ENCODE measurements around the gene PTPRC.

PTPRC gene

DNA sequence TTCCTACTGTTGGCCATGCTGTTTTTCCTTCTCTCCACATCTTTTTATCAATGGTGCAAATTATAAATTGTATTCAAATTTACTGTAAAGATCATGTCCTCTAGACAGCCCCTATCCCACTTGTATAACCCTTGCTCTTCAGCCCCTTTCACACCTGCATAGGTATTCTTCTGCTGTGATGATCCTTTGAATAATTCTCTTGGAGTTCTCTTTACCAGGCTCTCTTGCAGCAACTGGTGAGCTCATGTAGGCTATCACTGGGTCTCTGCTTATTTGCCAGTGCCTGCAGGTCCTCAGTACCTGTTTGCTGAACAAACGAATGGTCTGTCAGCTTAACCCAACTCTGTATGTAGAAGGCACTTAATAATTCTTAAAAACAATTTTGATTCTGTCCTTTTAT lies 8.2 kb downstream of the PTPRC start:
- DNase-seq = no peak

DNA sequence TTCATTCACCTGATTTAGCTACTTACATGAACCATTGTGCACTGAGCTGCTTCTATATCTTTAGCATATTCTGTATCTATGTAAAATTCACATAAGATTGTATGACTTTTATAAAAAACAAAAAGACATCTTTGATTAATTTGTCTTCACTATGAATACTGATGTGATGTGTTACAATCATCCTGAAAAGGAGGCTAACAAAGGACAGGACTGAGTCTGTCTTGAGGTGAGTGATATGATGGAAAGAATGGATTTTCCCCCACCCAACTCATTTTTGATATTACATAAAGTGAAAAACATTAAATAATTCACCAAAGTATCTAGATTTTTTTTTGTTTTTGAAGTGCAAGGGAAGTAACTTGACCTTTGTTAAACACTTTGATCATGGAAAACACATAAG lies 9.8 kb downstream of the PTPRC start:
- no peak for DNase-seq

DNA sequence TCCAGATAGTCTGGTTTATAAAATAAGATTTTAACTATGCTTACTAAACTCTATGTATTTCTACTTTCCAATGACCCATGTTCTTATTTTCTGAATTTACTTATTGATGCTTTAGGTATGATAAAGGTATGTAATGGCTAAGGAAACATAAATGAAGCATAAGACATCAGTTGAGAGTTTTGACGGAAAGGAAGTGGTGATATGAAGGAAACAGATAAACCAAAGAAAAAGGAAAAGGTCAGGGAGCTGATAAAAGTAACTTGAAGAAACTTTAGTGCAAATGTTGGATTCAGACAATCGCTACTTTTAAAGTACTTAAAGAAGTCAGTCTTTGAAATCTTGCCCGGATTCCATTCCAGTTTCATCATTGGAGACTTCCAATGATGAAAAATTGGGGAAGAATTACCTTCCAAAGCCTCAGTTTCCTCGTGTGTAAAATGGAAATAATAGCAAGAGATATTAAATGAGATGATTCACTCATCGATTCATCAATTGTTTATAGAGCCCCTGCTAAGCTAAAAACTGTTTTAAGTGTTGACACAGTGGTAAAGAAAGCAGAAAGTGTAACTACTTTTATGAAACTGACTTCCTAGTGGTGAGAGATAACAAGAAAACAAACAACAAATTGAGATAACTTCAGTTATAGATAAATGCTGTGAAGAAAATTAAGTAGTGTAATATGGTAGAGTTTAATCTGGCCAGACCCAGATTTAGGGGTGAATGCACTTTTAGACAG lies 10.6 kb downstream of the PTPRC start:
- DNase-seq = no peak

DNA sequence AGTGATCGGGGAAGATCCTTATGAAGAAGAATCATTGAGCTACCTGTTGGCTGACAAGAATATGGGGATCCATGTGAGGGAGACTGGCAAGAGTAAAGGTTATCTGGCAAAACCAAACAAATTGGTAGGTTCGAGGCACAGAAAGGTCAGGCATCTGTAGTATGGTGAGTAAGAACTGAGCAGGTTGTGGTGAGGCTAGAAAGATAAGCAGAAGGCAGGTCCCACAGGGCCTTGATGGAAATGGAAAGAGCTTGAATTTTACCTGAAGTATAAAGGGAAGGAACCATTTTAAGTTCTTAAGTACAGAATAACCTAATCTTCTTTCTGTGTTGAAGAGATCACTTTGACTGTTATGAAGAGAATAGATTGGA lies 11.1 kb downstream of the PTPRC start:
- no peak for DNase-seq

DNA sequence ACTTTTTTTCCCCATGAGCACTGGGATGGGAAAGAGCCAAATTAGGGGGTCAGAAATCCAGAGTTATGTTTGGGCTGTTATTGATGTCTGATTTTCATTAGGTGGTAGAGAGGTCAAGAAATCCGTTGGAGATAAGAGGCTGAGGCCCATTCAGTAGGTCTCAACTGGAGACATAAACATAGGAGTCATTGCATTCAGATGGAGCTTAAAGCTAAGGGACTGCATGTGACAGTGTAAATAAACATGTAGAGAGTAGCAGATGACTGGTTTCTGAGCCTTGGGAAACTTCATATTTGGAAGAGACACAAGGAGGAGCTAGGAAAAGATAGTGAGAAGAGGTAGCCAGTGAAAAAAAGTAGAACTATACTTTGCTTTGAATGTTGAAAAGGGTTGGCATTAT lies 11.7 kb downstream of the PTPRC start:
- DNase-seq = no peak

DNA sequence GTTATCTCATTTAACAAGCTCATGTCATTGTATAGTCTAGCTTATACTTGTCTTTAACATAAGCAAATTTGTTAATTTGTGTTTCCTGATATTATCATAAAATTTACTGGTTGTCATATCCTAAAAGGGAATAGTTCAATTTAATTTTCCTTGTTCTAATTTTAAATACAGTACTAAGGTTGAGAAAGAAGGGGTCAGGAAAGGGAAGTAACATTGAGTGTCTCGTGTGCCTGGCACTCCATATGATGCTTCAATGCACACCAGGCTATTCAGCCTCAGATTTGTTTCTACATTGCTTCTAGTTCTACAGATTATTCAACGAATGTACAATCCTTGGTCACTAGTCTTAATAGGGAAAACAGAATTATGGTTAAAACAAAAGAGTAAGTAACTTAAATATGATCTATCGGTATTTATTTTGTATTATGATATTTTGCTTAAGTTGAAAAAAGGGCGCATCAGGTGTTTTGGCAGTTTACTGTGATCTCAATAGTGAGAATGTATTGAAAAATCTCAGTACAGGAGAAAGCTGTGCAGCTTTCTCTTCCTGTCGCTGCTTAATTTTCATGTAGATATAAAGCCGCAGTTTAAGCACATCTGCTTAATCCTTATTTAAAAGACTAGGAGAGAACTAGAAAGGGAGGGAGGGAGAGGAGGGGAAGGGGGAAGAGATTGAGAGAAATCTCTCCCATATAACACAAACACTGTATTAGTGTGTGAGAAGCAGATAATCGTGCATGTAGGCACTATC lies 13.0 kb downstream of the PTPRC start:
- DNase-seq = no peak

DNA sequence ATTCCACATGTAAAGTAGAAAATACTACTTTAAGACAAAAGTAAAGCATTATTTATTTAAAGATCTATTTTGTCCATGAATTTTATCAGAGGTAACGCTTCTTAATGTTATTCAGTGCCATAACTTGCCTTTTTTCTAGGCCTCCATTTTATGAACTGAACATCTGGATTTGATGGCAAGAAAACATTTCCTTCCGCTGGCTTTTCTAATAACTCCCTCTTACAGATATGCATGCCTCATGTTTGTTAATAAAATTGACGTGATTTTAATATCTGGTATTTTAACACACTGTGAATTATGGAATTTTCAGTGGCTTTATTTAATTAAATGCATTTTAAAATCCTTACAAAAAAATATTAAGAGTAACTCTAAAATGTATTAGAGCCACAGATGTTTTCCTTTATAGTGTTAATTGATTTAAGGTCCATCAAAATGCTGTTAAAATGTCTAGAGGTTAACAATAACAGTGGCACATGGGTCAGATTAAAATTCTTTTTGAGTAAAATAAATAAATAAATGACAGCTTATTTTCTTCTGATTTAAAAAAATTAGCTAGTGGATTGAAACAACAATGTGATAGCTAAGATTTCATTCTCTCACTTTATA lies 15.1 kb downstream of the PTPRC start:
- DNase-seq = no peak

DNA sequence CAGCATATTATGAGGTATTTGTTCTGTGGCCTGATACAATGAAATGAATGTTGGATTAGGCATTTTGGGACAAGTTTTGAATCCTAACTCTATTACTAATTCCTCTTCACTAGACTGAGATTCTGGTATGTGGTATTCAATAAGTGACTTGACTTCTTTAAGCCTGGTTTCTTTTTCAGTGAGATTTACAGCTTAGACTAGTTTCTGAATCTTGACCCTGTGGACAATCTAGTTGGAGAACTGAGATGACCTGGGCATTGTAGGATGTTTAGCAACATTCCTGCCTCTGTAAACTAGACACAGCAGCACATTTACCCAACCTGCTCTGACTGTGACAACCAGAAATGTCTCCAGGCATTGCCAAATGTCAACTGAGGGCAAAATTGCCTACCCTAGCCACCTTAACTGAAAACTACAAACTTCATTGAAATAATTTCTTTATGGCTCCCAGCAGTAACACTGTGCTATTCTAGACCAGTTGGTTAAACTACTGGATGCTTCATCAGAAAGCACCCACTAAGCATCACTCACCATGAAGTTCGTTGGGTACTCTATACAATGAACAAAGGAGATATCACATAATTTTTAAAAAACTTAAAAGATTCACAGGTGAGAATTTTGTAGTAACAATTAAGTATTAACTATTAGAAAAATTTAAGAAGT lies 16.8 kb downstream of the PTPRC start:
- peak; percentile 71 for DNase-seq

DNA sequence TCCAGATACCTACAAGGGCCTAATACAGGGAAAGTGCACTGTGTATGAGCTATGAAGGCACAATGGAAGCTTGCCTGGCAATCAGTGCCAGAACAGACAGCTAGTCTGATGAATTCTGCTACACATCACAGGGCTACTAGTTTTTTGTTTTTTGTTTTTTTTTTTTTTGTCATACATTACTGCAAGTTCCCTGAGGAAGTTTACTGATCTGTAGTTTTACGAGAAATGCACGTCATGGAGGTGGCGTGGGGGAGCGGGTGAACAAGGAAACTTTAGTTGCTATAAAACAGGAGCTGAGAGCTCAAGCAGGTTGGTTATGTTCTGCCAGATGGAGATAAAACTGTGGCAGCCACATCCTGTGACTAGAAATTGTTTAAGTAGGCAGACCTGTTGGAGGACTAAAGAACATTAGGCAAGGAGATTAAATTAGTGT lies 17.7 kb downstream of the PTPRC start:
- DNase-seq = no peak

DNA sequence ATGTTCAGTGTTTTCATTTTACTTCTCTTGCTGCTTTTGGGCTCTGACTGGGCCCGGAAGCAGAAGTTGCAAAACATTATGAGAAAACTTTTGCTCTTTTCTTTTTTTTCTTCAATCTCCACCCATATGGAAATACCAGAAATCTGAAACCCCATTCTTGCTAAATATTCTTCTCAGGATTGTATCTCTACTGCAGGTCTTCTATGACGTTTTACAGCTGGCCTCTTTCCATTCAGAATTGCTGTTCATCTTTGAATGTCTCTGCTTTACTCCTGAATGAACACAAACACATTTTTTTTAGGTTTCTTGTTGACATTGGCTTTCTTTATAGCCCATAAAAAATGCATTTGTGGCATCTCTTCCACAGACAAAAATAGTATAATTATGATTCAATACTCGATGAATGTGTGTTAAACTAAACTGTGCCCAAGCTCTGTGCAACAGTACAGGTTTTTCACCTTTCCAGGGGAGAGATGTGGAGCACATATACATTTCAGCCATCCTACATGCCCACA lies 18.8 kb downstream of the PTPRC start:
- peak; percentile 99 for DNase-seq

DNA sequence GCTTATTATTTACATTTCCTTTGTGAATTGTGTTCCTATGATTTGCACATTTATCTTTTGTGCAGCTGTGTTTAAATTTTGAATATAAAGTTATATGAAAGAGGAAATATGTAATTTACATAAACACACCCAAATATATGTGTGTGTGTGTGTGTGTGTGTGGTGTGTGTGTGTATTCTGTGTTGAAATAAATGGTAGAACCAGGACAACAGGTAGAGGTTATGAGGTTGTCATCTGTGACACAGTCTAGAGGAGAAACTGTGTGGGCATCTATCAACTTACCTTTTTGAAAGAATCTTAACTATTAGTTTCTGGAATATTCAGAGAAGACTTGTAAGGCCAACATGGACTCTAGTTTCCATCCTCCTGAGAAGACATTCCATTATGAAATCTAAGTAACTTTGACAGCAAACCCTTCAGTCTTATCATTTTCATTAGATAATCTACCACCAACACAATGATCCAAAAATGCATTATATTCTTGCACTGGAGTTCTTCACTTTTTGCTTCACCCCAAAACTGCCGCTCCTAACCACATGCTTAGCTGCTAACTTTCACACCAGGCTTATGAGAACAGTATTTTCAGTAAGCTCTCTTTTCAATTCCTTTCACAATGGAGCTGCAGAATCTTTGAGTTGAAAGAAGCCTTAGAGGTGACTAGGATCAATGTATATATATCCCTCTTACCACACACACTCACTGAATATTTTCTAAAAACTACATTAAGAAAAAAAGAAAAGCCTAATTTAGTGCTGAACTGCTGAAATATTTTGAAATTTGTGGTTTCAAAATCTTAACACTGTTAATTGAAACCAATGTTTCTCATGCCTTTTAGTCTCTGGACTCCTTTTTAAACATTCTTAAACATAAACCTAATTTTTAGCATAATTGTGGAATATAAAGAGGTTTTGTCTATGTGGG lies 21.8 kb downstream of the PTPRC start:
- DNase-seq = peak; percentile 37

DNA sequence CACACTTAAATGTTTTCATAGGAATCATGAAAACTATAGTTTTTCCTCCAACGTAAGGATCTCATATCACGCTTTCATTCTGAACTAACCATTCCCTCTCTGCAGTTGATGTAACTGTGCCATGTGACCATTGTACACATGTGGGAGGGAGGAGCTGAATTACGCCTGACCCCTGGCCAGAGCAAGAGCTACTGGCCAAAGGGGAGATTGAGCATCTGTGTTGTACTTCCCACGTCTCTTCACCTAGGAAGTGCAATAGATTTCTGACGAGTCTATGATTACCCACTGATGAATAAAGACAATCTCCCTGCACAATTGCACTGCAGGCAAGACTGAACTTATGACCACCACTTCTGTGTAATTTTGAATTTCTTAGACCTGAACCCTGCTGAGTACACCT lies 24.0 kb downstream of the PTPRC start:
- no peak for DNase-seq

DNA sequence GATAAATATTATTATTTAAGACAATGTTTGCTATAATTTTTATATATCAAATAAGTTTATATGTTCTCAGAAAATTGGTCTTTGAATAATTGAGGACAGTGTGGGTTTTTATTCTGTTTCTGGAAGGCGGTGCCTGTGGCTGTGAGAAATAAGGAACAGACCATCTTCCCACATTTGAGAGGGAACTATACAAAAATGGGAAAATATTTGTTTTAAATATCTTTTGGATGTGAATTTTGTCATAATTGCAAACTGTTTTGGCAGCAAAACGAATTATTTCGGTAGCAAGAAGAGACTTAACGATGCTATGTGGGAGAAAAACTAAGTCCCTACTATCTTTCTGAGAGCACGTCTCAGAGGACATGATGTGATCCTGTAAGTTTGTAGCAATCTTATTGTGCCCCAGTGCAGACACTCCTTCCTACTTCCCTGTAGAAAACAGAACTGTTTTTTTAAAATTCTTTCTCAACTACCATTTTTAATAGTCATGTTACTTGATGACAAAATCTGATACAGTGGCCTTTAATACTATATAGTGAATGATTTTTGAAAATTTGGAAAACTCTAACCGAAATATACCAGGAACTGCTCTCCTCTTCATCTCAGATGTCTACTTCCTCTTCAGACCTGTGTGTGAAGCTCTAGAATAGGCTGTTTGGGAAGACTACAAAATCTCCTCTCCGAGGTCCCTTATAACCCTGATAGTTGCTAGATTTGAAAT lies 25.4 kb downstream of the PTPRC start:
- DNase-seq = no peak

DNA sequence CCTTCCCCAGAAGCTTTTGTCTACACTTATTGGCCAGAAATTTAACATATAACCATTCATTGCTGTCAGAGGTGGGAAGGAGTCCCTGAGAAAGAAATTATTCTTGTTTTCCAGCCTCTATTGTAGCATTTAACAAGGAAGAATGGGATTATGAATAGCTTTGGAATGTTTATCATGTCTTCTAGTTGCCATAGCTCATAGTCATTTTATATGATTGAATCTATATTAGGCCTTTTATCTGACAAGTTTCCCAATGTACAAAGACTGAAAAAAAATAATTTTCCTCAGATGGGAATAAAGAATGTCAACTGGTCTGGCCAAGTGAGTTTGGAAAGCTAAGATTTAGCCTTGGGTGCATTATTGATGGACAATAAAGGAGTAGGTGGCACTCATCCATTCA lies 28.3 kb downstream of the PTPRC start:
- DNase-seq = peak; percentile 83

DNA sequence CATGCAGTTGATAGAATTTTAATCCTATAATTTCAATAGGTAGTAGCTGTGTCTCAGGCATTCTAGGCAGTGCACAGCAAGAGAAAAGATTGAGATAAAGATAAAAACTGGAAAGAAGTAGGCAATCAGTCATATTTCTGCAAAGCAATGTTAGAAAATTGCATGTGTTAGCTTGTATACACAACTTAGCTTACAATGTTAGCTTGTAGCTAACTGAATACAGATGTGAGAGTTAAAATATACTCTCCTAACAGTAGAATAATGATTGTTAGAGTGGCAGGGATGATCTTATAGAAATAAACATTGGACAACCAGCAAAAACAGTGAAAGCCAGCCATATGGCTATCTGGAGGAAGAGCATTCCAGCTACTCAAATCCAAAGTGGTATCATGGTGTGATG lies 29.0 kb downstream of the PTPRC start:
- DNase-seq = peak; percentile 56

DNA sequence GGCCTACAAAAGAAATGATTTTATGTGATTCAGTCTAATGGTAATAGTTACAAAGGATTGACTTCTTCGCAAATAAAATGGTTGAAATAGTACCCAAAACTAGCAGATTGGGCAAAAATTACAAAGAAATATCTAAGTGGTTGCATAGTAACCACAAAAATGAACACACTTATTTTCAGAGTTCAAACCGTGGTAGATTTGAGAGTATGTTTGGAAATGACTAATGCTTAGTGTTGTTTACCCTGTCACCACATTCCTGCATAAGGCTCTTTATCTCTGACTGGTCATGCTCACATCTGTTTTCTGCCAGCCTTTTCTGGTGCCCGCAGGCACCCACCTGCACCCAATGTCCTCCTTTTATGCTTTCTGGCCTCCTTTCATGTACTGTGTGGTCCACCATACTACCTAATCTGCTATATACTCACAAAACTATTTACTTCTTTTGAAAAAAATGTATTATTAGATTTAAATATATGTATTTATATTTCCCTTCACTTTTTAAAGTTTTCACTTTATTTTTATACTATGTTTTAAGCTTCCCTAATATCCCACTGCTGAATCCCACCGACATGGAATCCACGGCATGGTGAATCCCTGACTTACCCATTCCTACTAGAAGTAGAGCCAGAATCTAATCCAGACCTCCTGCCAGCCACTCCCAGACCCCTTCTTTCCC lies 30.3 kb downstream of the PTPRC start:
- peak; percentile 93 for DNase-seq

DNA sequence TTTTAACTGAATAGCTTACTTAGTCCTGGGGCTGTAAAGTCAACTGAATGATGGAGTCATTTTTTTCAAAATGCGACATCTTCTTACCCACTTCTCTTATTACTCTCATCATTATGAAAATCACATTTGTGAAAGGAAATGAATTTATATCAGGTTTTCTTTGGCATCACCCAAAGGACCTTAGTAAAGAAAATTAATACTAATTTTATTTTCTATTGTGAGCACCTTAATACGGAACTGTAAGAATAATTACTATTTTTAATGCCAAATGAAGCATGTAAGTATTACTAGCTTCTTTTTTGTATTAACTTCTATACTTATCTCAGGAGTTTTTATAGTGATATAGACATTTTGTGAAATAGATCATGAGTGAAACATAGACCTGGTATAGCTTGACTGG lies 30.9 kb downstream of the PTPRC start:
- no peak for DNase-seq

DNA sequence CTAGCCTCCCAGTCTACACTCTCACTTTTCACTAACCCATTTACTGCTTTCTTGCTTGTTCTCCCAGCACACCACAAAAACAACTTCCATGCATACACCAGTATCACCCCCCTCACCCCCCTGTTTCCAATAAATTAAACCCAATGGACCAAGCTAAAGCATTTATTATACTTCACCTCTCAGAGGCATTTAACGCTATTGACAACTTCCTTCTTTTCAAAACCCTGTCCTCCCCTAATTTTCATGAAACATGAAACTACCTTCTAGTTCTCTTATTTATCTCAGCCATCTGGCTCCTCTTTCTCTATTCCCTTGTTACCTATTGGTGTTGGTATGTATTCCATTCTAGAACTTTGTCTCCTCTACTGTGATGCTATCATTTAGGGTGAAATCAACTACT lies 32.3 kb downstream of the PTPRC start:
- no peak for DNase-seq

DNA sequence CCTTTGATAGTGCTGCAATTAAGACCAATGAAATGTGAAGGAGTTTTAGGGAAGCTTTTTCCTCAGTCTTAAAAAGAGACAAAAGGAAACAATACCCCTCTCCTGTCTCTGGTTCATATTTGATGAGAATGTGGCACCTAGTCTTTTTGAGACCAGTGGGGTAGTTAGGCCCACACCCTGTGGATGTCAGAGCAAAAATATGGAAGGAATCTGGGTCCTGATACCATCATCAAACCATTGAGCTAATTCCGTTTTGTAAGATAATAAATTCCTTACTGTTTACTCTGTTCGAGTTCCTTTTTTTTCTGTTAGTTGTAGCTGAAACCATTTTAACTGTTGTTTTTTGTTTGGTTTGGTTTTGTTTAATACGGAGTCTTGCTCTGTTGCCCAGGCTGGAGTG lies 33.3 kb downstream of the PTPRC start:
- DNase-seq = peak; percentile 90

DNA sequence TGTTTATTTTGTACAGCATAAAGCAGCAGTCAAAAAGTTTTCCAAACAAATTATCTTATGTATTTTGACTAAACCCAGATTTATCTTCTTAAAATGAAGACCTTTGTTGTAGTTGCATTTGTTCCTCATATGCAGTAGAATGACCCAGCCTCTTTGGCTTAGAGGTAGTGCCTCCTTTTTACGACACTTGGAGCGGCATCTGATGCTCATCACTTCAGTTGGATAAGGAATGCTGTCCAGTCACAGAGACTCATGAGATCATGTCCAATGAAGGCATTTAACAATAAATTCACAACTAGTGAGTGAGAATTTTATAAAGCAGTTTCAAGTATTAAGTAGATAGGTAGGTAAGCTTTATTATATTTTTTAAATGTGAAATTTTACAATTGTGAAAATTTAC lies 35.2 kb downstream of the PTPRC start:
- no peak for DNase-seq

DNA sequence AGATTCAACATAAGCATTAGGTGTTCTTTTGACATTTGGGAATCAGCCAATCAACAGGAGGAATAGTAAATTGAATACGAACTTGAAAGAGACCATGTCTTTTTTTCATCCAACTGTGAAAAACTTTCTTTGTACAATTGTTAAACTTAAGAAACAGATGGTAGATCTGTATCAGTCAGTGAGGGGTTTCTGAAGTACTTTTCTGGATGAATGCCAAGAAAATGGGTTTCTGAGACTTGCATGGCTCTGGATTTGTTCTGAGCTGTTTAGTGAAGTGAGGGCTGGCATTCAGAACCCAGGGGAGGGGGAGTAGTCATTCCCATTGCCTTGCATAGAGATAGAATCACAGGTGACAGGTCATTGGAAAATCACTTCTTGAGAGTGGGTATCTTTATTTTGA lies 37.4 kb downstream of the PTPRC start:
- no peak for DNase-seq
